Ishikawa (cell line): ENCODE data around the gene LHPP.

ENCODE experiments used
- CEBPB ChIP-seq: IDR thresholded peaks from 2 replicates; pipeline ENCODE4 v1.6.1; 2012
- CREB1 ChIP-seq: IDR thresholded peaks from 2 replicates; pipeline ENCODE4 v1.6.1; 2012; ENCODE audit warnings: low read depth
- EP300 ChIP-seq: IDR thresholded peaks from 2 replicates; pipeline ENCODE4 v1.6.1; 2012; ENCODE audit warnings: borderline replicate concordance
- FOXM1 ChIP-seq: IDR thresholded peaks from 2 replicates; pipeline ENCODE4 v1.6.1; 2012; ENCODE audit warnings: low read depth, borderline replicate concordance
- RAD21 ChIP-seq: IDR thresholded peaks from 2 replicates; pipeline ENCODE4 v1.6.1; 2012; ENCODE audit warnings: low read depth
- REST ChIP-seq: IDR thresholded peaks from 2 replicates; pipeline ENCODE4 v1.6.1; 2012; ENCODE audit warnings: low read depth, mild to moderate bottlenecking
- TAF1 ChIP-seq: IDR thresholded peaks from 2 replicates; pipeline ENCODE4 v1.6.1; 2012; ENCODE audit warnings: low read depth, mild to moderate bottlenecking
- TCF12 ChIP-seq: IDR thresholded peaks from 2 replicates; pipeline ENCODE4 v1.6.1; 2012; ENCODE audit warnings: low read depth
- YY1 ChIP-seq: IDR thresholded peaks from 2 replicates; pipeline ENCODE4 v1.6.1; 2012; ENCODE audit warnings: low read depth
- ZBTB7A ChIP-seq: IDR thresholded peaks from 2 replicates; pipeline ENCODE4 v1.6.1; 2012; ENCODE audit warnings: low read depth

- TF ChIP-seq RAD21 (no peak), TCF12 (no peak), CEBPB (no peak), YY1 (no peak), TAF1 (no peak), ZBTB7A (no peak), EP300 (no peak), FOXM1 (no peak), CREB1 (no peak), REST (no peak)
Measured at GRCh38 chr10:124579011-124579399, 117.4 kb downstream of the LHPP start.
